SK-N-SH (cell line): Measurements from ENCODE around the gene RAG2. TPM values are rescaled to one million over a fixed set of nuclear protein-coding genes. Genes with fewer than 3 reads are reported as not detected.

Source experiments
- CTCF ChIA-PET: fragments of 300-600, 350-600 bp; formaldehyde crosslinking; extraction: SDS; loops from one replicate; lab custom pipeline; 2021; lab: Yijun Ruan, JAX
- POLR2A ChIA-PET: fragments of 350-600 bp; sonication (Branson Sonifier 250); formaldehyde crosslinking; extraction: SDS; loops from one replicate; lab custom pipeline; 2020; ENCODE audit warnings: antibody characterized with exemption, inconsistent platforms; lab: Yijun Ruan, JAX
- DNase-seq: peaks from one replicate; pipeline ENCODE4 v3.0.0; 2012
- H2AFZ ChIP-seq: fragments of 200-600 bp; sonication (generic); 2 replicates; pipeline ENCODE4 v1.8.1; 2016; ENCODE audit warnings: antibody characterized with exemption, mild to moderate bottlenecking, low read depth
- H3F3A ChIP-seq: fragments of 200-600 bp; sonication (generic); replicated peaks from 2 replicates; pipeline ENCODE3; 2016; ENCODE audit warnings: antibody characterized with exemption, mild to moderate bottlenecking; ENCODE audit not compliant: insufficient read depth
- H3K27ac ChIP-seq, 2 experiments: fragments of 200-500 bp in 1 of 2; fragments of 200-600 bp in 1 of 2; sonication (Bioruptor generic) in 1 of 2; sonication (generic), shearing (Covaris generic) in 1 of 2; 2 replicates each; pipeline versions ENCODE4 v1.5.1 to v1.6.1; 2014 to 2016; ENCODE audit warnings: low read depth in 2 of 2, inconsistent platforms in 1 of 2, low read length in 1 of 2, mild to moderate bottlenecking in 1 of 2, mixed read lengths in 1 of 2
- H3K27me3 ChIP-seq: fragments of 200-600 bp; sonication (generic), shearing (Covaris generic); 2 replicates; pipeline ENCODE4 v1.6.1; 2016; ENCODE audit warnings: mixed run types; ENCODE audit not compliant: insufficient read depth
- H3K36me3 ChIP-seq, 2 experiments: fragments of 200-500 bp in 1 of 2; fragments of 200-600 bp in 1 of 2; sonication (Bioruptor generic) in 1 of 2; sonication (generic) in 1 of 2; replicated peaks in 1 of 2; 2 replicates each; pipeline versions ENCODE3 to v1.5.1; 2014 to 2016; ENCODE audit warnings: low read length in 1 of 2, mild to moderate bottlenecking in 1 of 2; ENCODE audit not compliant: insufficient read depth in 2 of 2, control insufficient read depth in 1 of 2
- H3K4me1 ChIP-seq, 2 experiments: fragments of 200-500 bp in 1 of 2; fragments of 200-600 bp in 1 of 2; sonication (Bioruptor generic) in 1 of 2; sonication (generic), shearing (Covaris generic) in 1 of 2; 2 replicates each; pipeline versions ENCODE4 v1.5.1 to v1.6.1; 2014 to 2016; ENCODE audit warnings: low read depth in 1 of 2, low read length in 1 of 2, mixed run types in 1 of 2; ENCODE audit not compliant: insufficient read depth in 2 of 2, control insufficient read depth in 1 of 2
- H3K4me2 ChIP-seq: fragments of 200-600 bp; sonication (generic), shearing (Covaris generic); 2 replicates; pipeline ENCODE4 v1.6.1; 2017; ENCODE audit warnings: mixed run types
- H3K4me3 ChIP-seq, 2 experiments: fragments of 200-500 bp in 1 of 2; fragments of 200-600 bp in 1 of 2; sonication (Bioruptor generic) in 1 of 2; sonication (generic), shearing (Covaris generic) in 1 of 2; 2 replicates each; pipeline versions ENCODE4 v1.5.1 to v1.8.1; 2014 to 2016; ENCODE audit warnings: low read depth in 2 of 2, inconsistent platforms in 1 of 2, low read length in 1 of 2, mild to moderate bottlenecking in 1 of 2, mixed read lengths in 1 of 2, moderate library complexity in 1 of 2
- H3K79me2 ChIP-seq: fragments of 200-600 bp; sonication (generic); 2 replicates; pipeline ENCODE4 v1.8.1; 2017; ENCODE audit warnings: mild to moderate bottlenecking; ENCODE audit not compliant: insufficient read depth
- H3K9ac ChIP-seq: fragments of 200-600 bp; sonication (generic); 2 replicates; pipeline ENCODE4 v1.6.1; 2017; ENCODE audit warnings: mixed run types
- H3K9me2 ChIP-seq: fragments of 200-600 bp; sonication (generic); 2 replicates; pipeline ENCODE4 v1.6.1; 2017; ENCODE audit warnings: mixed run types
- H3K9me3 ChIP-seq: fragments of 200-600 bp; sonication (generic); 2 replicates; pipeline ENCODE4 v1.6.1; 2017; ENCODE audit warnings: mixed run types, mild to moderate bottlenecking, moderate library complexity
- H4K20me1 ChIP-seq: fragments of 200-600 bp; sonication (generic); 2 replicates; pipeline ENCODE4 v1.6.1; 2017; ENCODE audit warnings: mild to moderate bottlenecking, mixed run types; ENCODE audit not compliant: insufficient read depth
- CHD2 ChIP-seq: fragments of 150-350 bp; IDR thresholded peaks from 2 replicates; pipeline ENCODE4 v1.6.1; 2018; ENCODE audit warnings: low read length; ENCODE audit not compliant: partially characterized antibody
- FOXJ3 ChIP-seq: sonication (generic); formaldehyde crosslinking; IDR thresholded peaks from 2 replicates; pipeline ENCODE4 v1.5.1; 2020; ENCODE audit warnings: mild to moderate bottlenecking, missing genetic modification reagents
- FOXM1 ChIP-seq: IDR thresholded peaks from 2 replicates; pipeline ENCODE4 v1.4.0; 2012; ENCODE audit warnings: low read depth, mild to moderate bottlenecking
- GABPA ChIP-seq: IDR thresholded peaks from 2 replicates; pipeline ENCODE4 v1.4.0; 2012; ENCODE audit warnings: low read depth, mild to moderate bottlenecking
- MEF2A ChIP-seq: IDR thresholded peaks from 2 replicates; pipeline ENCODE4 v1.4.0; 2012; ENCODE audit warnings: low read depth, borderline replicate concordance
- MXI1 ChIP-seq: IDR thresholded peaks from 2 replicates; pipeline ENCODE4 v1.6.1; 2012; ENCODE audit warnings: mild to moderate bottlenecking, low read depth, low read length, improper control_type of control experiment
- NFIC ChIP-seq: IDR thresholded peaks from 2 replicates; pipeline ENCODE4 v1.4.0; 2012; ENCODE audit warnings: borderline replicate concordance
- POLR2AphosphoS5 ChIP-seq: IDR thresholded peaks from 2 replicates; pipeline ENCODE4 v1.6.1; 2012; ENCODE audit warnings: low read depth, low read length
- RAD21 ChIP-seq: IDR thresholded peaks from 2 replicates; pipeline ENCODE4 v1.6.1; 2012; ENCODE audit warnings: mild to moderate bottlenecking, low read length
- RFX5 ChIP-seq: IDR thresholded peaks from 2 replicates; pipeline ENCODE4 v1.6.1; 2012; ENCODE audit warnings: mild to moderate bottlenecking, improper control_type of control experiment, low read length
- WGBS: methylation state at CpG from one replicate; pipeline ENCODE4 v1.1.6; 2017; ENCODE audit warnings: low lambda C conversion rate; 5-methylcytosine and 5-hydroxymethylcytosine counted together
- polyA plus RNA-seq, 3 experiments: library from polyadenylated mRNA; depleted of rRNA; stranded (reverse); fragments of >200 nt; gene quantifications; 2 replicates each; pipeline ENCODE4 v1.2.3, GENCODE V29; 2012
- TF ChIP-seq, protein P1 (sequence below): IDR thresholded peaks from 2 replicates; pipeline ENCODE4; 2012
- TF ChIP-seq, protein P2 (sequence below): IDR thresholded peaks from 2 replicates; pipeline ENCODE4 v1.6.1; 2012; ENCODE audit warnings: mild to moderate bottlenecking, low read depth, low read length, moderate library complexity
- TF ChIP-seq, protein P3 (sequence below): IDR thresholded peaks from 2 replicates; pipeline ENCODE4 v1.4.0; 2012; ENCODE audit warnings: low read depth, borderline replicate concordance
- TF ChIP-seq, protein P4 (sequence below): fragments of 150-350 bp; IDR thresholded peaks from 2 replicates; pipeline ENCODE4 v1.6.1; 2017; ENCODE audit warnings: antibody characterized with exemption, low read length, low read depth, borderline replicate concordance
- TF ChIP-seq, protein P5 (sequence below): IDR thresholded peaks from 2 replicates; pipeline ENCODE4 v1.4.0; 2012; ENCODE audit warnings: low read depth, borderline replicate concordance
- TF ChIP-seq, protein P6 (sequence below): fragments of 200-600 bp; sonication (generic); IDR thresholded peaks from 2 replicates; pipeline ENCODE4 v1.6.1; 2017; ENCODE audit warnings: antibody characterized with exemption, mild to moderate bottlenecking, moderate library complexity

The RAG2 gene
- polyA plus RNA-seq, 1 of the 3 experiments (the other 2 are of a cell fraction) = 0.15 TPM

DNA sequence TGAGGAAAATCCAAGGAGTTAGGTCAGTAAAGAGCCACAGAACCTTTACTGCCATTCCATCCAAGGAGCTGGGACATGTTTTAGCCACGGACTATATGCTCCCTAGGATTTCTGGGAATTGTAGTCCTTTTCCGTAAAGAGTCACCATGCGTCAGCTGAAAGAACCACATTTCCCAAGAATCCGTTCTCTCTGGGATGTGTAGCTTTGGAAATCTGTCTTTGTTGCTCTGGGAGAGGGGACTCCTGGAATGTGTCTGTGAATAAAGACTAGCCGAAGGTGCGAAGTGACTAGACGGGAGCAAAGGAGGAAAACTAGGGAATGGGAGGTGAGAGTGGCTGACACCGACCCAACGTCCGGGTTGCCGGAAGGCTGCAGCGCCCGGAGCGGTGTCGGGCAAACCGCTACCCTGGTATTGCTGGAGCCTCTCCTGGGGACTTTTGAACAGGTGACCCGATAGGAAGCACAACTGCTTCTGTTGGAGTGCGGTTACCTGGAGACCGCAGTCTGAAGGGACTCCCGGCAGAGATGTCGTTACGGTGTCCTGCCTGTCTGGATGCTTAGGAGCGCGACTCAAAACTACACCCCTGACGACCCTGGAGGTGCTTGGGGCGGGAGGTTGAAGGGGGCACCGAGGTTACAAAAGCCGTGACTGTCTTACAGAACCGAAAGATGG lies 3.6 kb downstream of the RAG2 start, which contains the start of gene IFTAP (continued):
- TF ChIP-seq, protein P1, sequence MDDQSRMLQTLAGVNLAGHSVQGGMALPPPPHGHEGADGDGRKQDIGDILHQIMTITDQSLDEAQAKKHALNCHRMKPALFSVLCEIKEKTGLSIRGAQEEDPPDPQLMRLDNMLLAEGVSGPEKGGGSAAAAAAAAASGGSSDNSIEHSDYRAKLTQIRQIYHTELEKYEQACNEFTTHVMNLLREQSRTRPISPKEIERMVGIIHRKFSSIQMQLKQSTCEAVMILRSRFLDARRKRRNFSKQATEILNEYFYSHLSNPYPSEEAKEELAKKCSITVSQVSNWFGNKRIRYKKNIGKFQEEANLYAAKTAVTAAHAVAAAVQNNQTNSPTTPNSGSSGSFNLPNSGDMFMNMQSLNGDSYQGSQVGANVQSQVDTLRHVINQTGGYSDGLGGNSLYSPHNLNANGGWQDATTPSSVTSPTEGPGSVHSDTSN = no peak; the same call in 1 of the 2 replicates
- TF ChIP-seq NFIC = no peak; the same call in 1 of the 2 replicates
- TF ChIP-seq, protein P2, sequence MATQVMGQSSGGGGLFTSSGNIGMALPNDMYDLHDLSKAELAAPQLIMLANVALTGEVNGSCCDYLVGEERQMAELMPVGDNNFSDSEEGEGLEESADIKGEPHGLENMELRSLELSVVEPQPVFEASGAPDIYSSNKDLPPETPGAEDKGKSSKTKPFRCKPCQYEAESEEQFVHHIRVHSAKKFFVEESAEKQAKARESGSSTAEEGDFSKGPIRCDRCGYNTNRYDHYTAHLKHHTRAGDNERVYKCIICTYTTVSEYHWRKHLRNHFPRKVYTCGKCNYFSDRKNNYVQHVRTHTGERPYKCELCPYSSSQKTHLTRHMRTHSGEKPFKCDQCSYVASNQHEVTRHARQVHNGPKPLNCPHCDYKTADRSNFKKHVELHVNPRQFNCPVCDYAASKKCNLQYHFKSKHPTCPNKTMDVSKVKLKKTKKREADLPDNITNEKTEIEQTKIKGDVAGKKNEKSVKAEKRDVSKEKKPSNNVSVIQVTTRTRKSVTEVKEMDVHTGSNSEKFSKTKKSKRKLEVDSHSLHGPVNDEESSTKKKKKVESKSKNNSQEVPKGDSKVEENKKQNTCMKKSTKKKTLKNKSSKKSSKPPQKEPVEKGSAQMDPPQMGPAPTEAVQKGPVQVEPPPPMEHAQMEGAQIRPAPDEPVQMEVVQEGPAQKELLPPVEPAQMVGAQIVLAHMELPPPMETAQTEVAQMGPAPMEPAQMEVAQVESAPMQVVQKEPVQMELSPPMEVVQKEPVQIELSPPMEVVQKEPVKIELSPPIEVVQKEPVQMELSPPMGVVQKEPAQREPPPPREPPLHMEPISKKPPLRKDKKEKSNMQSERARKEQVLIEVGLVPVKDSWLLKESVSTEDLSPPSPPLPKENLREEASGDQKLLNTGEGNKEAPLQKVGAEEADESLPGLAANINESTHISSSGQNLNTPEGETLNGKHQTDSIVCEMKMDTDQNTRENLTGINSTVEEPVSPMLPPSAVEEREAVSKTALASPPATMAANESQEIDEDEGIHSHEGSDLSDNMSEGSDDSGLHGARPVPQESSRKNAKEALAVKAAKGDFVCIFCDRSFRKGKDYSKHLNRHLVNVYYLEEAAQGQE = no peak
- TF ChIP-seq MXI1 = peak; percentile 71; the same call in 1 of the 2 replicates
- no peak for TF ChIP-seq FOXM1
- TF ChIP-seq, protein P3, sequence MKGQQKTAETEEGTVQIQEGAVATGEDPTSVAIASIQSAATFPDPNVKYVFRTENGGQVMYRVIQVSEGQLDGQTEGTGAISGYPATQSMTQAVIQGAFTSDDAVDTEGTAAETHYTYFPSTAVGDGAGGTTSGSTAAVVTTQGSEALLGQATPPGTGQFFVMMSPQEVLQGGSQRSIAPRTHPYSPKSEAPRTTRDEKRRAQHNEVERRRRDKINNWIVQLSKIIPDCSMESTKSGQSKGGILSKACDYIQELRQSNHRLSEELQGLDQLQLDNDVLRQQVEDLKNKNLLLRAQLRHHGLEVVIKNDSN = peak; percentile 39; the same call in 1 of the 2 replicates

DNA sequence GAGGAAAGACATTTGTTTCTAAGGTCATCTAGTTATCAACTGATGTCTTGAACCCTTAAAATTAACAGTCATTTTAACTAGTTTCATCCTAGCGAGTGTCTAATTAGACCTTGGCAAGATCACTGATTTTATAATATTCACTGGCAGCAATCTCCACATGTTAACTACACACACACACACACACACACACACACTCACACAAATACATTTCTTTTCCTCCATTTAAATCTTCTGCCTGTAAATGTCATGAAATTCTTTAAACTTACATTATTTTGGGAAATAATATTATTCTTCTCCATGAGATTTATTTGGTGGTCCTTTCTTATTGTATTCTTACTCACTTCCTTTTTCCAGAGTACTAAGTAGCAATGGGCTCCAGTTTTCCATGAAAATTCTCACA lies 6.6 kb downstream of the RAG2 start:
- Histone ChIP-seq H3K27ac (peak overlapping the region in 1 of 2 experiments; percentile 73; a peak in 1 of 4 replicates), H2AFZ (no peak overlapping the region), H3K4me1 (peaks cover 4 to 11% of the 10 kb centered on the region in 2 experiments; a peak in 3 of 4 replicates), H3K36me3 (no peaks in the 10 kb centered on the region), H4K20me1 (no peaks in the 10 kb centered on the region), H3K9ac (no peak overlapping the region), H3K4me2 (no peak overlapping the region), H3K4me3 (no peak overlapping the region), H3K9me2 (no peaks in the 10 kb centered on the region), H3K9me3 (no peaks in the 10 kb centered on the region), H3F3A (no peaks in the 10 kb centered on the region), H3K79me2 (no peaks in the 10 kb centered on the region), H3K27me3 (no peaks in the 10 kb centered on the region)
- no peak for DNase-seq
- 56% methylated on average over 1 of the region's 1 CpG for WGBS
- ChIA-PET POLR2A (no interaction called here), CTCF (no interaction called here)
- TF ChIP-seq POLR2AphosphoS5 = no peak
- TF ChIP-seq RAD21 = no peak
- no peak for TF ChIP-seq CHD2
- no peak for TF ChIP-seq MEF2A
- TF ChIP-seq, protein P4, sequence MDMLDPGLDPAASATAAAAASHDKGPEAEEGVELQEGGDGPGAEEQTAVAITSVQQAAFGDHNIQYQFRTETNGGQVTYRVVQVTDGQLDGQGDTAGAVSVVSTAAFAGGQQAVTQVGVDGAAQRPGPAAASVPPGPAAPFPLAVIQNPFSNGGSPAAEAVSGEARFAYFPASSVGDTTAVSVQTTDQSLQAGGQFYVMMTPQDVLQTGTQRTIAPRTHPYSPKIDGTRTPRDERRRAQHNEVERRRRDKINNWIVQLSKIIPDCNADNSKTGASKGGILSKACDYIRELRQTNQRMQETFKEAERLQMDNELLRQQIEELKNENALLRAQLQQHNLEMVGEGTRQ = no peak
- TF ChIP-seq GABPA = no peak
- TF ChIP-seq, protein P5, sequence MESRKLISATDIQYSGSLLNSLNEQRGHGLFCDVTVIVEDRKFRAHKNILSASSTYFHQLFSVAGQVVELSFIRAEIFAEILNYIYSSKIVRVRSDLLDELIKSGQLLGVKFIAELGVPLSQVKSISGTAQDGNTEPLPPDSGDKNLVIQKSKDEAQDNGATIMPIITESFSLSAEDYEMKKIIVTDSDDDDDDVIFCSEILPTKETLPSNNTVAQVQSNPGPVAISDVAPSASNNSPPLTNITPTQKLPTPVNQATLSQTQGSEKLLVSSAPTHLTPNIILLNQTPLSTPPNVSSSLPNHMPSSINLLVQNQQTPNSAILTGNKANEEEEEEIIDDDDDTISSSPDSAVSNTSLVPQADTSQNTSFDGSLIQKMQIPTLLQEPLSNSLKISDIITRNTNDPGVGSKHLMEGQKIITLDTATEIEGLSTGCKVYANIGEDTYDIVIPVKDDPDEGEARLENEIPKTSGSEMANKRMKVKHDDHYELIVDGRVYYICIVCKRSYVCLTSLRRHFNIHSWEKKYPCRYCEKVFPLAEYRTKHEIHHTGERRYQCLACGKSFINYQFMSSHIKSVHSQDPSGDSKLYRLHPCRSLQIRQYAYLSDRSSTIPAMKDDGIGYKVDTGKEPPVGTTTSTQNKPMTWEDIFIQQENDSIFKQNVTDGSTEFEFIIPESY = no peak
- TF ChIP-seq FOXJ3 (CRISPR knock-in tag) = no peak
- no peak for TF ChIP-seq RFX5
- TF ChIP-seq, protein P3 = no peak
- TF ChIP-seq, protein P6, sequence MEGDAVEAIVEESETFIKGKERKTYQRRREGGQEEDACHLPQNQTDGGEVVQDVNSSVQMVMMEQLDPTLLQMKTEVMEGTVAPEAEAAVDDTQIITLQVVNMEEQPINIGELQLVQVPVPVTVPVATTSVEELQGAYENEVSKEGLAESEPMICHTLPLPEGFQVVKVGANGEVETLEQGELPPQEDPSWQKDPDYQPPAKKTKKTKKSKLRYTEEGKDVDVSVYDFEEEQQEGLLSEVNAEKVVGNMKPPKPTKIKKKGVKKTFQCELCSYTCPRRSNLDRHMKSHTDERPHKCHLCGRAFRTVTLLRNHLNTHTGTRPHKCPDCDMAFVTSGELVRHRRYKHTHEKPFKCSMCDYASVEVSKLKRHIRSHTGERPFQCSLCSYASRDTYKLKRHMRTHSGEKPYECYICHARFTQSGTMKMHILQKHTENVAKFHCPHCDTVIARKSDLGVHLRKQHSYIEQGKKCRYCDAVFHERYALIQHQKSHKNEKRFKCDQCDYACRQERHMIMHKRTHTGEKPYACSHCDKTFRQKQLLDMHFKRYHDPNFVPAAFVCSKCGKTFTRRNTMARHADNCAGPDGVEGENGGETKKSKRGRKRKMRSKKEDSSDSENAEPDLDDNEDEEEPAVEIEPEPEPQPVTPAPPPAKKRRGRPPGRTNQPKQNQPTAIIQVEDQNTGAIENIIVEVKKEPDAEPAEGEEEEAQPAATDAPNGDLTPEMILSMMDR = no peak
